Measurements from ENCODE around the gene IL1R1.

Gene IL1R1

GRCh38 chr2:102155703-102156515 is 13.4 kb downstream of the IL1R1 start:
- Histone ChIP-seq H3K9me3 (ENCODE audit: control insufficient read depth in 1 of 2, low read length in 2 of 2) (peaks cover 0 to 3% of the 10 kb centered on the region in 2 donors), H3K36me3 (ENCODE audit: control insufficient read depth in 1 of 2, insufficient read depth in 2 of 2, low read length in 2 of 2) (peaks cover 16 to 31% of the 10 kb centered on the region in 2 donors), H3K27me3 (ENCODE audit: low read depth, low read length) (no peaks in the 10 kb centered on the region), H3K4me3 (ENCODE audit: low read depth in 1 of 2, low read length in 2 of 2) (no peak overlapping the region), H3K27ac (ENCODE audit: low read length) (no peak overlapping the region), H3K4me1 (ENCODE audit: control insufficient read depth in 1 of 2, insufficient read depth in 2 of 2, low read length in 2 of 2) (peaks cover 6 to 7% of the 10 kb centered on the region in 2 donors)

- Histone ChIP-seq H3K4me3 (ENCODE audit: low read depth in 1 of 2, low read length in 2 of 2) (no peak overlapping the region), H3K4me1 (ENCODE audit: control insufficient read depth in 1 of 2, insufficient read depth in 2 of 2, low read length in 2 of 2) (peaks cover 6 to 7% of the 10 kb centered on the region in 2 donors), H3K9me3 (ENCODE audit: control insufficient read depth in 1 of 2, low read length in 2 of 2) (peaks cover 0 to 3% of the 10 kb centered on the region in 2 donors), H3K27me3 (ENCODE audit: low read depth, low read length) (no peaks in the 10 kb centered on the region), H3K27ac (ENCODE audit: low read length) (no peak overlapping the region), H3K36me3 (ENCODE audit: control insufficient read depth in 1 of 2, insufficient read depth in 2 of 2, low read length in 2 of 2) (peaks cover 16 to 31% of the 10 kb centered on the region in 2 donors)
Measured at GRCh38 chr2:102158011-102158755, 15.6 kb downstream of the IL1R1 start.

- no peaks in the 10 kb centered on the region for H3K27me3 ChIP-seq (ENCODE audit: low read depth, low read length)
- no peak overlapping the region for H3K27ac ChIP-seq (ENCODE audit: low read length)
- H3K4me3 ChIP-seq (ENCODE audit: low read depth in 1 of 2, low read length in 2 of 2), result no peak overlapping the region
- H3K36me3 ChIP-seq (ENCODE audit: control insufficient read depth in 1 of 2, insufficient read depth in 2 of 2, low read length in 2 of 2), result peaks cover 15 to 27% of the 10 kb centered on the region in 2 donors
- H3K4me1 ChIP-seq (ENCODE audit: control insufficient read depth in 1 of 2, insufficient read depth in 2 of 2, low read length in 2 of 2), result peaks cover 6 to 7% of the 10 kb centered on the region in 2 donors
- H3K9me3 ChIP-seq (ENCODE audit: control insufficient read depth in 1 of 2, low read length in 2 of 2), result peaks cover 0 to 3% of the 10 kb centered on the region in 2 donors
Measured at GRCh38 chr2:102159295-102159694, 16.7 kb downstream of the IL1R1 start.

- Histone ChIP-seq H3K36me3 (ENCODE audit: control insufficient read depth in 1 of 2, insufficient read depth in 2 of 2, low read length in 2 of 2) (no peaks in the 10 kb centered on the region), H3K4me3 (ENCODE audit: low read depth in 1 of 2, low read length in 2 of 2) (no peak overlapping the region), H3K4me1 (ENCODE audit: control insufficient read depth in 1 of 2, insufficient read depth in 2 of 2, low read length in 2 of 2) (peaks cover 0 to 6% of the 10 kb centered on the region in 2 donors), H3K27me3 (ENCODE audit: low read depth, low read length) (no peaks in the 10 kb centered on the region), H3K9me3 (ENCODE audit: control insufficient read depth in 1 of 2, low read length in 2 of 2) (no peaks in the 10 kb centered on the region), H3K27ac (ENCODE audit: low read length) (no peak overlapping the region)
Measured at GRCh38 chr2:102166189-102166845, 23.8 kb downstream of the IL1R1 start.

GRCh38 chr2:102168026-102168771 is 25.7 kb downstream of the IL1R1 start:
- H3K36me3 ChIP-seq (ENCODE audit: control insufficient read depth in 1 of 2, insufficient read depth in 2 of 2, low read length in 2 of 2), result peaks cover 13 to 16% of the 10 kb centered on the region in 2 donors
- peaks cover 0 to 6% of the 10 kb centered on the region in 2 donors for H3K4me1 ChIP-seq (ENCODE audit: control insufficient read depth in 1 of 2, insufficient read depth in 2 of 2, low read length in 2 of 2)
- H3K4me3 ChIP-seq (ENCODE audit: low read depth in 1 of 2, low read length in 2 of 2), result no peak overlapping the region
- H3K27me3 ChIP-seq (ENCODE audit: low read depth, low read length), result no peaks in the 10 kb centered on the region
- H3K27ac ChIP-seq (ENCODE audit: low read length), result no peak overlapping the region
- H3K9me3 ChIP-seq (ENCODE audit: control insufficient read depth in 1 of 2, low read length in 2 of 2), result no peaks in the 10 kb centered on the region

- Histone ChIP-seq H3K4me1 (ENCODE audit: control insufficient read depth in 1 of 2, insufficient read depth in 2 of 2, low read length in 2 of 2) (no peaks in the 10 kb centered on the region), H3K27ac (ENCODE audit: low read length) (no peak overlapping the region), H3K9me3 (ENCODE audit: control insufficient read depth in 1 of 2, low read length in 2 of 2) (no peaks in the 10 kb centered on the region), H3K4me3 (ENCODE audit: low read depth in 1 of 2, low read length in 2 of 2) (no peak overlapping the region), H3K36me3 (ENCODE audit: control insufficient read depth in 1 of 2, insufficient read depth in 2 of 2, low read length in 2 of 2) (peaks cover 21 to 39% of the 10 kb centered on the region in 2 donors), H3K27me3 (ENCODE audit: low read depth, low read length) (no peaks in the 10 kb centered on the region)
Measured at GRCh38 chr2:102171946-102172345, 29.4 kb downstream of the IL1R1 start.

GRCh38 chr2:102172745-102173144 is 30.2 kb downstream of the IL1R1 start:
- Histone ChIP-seq H3K4me3 (ENCODE audit: low read depth in 1 of 2, low read length in 2 of 2) (no peak overlapping the region), H3K27me3 (ENCODE audit: low read depth, low read length) (no peaks in the 10 kb centered on the region), H3K9me3 (ENCODE audit: control insufficient read depth in 1 of 2, low read length in 2 of 2) (no peaks in the 10 kb centered on the region), H3K4me1 (ENCODE audit: control insufficient read depth in 1 of 2, insufficient read depth in 2 of 2, low read length in 2 of 2) (no peaks in the 10 kb centered on the region), H3K27ac (ENCODE audit: low read length) (no peak overlapping the region), H3K36me3 (ENCODE audit: control insufficient read depth in 1 of 2, insufficient read depth in 2 of 2, low read length in 2 of 2) (peaks cover 29 to 44% of the 10 kb centered on the region in 2 donors)

- Histone ChIP-seq H3K9me3 (ENCODE audit: control insufficient read depth in 1 of 2, low read length in 2 of 2) (no peaks in the 10 kb centered on the region), H3K27ac (ENCODE audit: low read length) (no peak overlapping the region), H3K36me3 (ENCODE audit: control insufficient read depth in 1 of 2, insufficient read depth in 2 of 2, low read length in 2 of 2) (peaks cover 31 to 44% of the 10 kb centered on the region in 2 donors), H3K4me1 (ENCODE audit: control insufficient read depth in 1 of 2, insufficient read depth in 2 of 2, low read length in 2 of 2) (no peaks in the 10 kb centered on the region), H3K4me3 (ENCODE audit: low read depth in 1 of 2, low read length in 2 of 2) (no peak overlapping the region), H3K27me3 (ENCODE audit: low read depth, low read length) (no peaks in the 10 kb centered on the region)
Measured at GRCh38 chr2:102176172-102176571, 33.6 kb downstream of the IL1R1 start.

- peaks cover 21 to 30% of the 10 kb centered on the region in 2 donors for H3K36me3 ChIP-seq (ENCODE audit: control insufficient read depth in 1 of 2, insufficient read depth in 2 of 2, low read length in 2 of 2)
- no peaks in the 10 kb centered on the region for H3K27me3 ChIP-seq (ENCODE audit: low read depth, low read length)
- H3K9me3 ChIP-seq (ENCODE audit: control insufficient read depth in 1 of 2, low read length in 2 of 2), result no peaks in the 10 kb centered on the region
- H3K4me3 ChIP-seq (ENCODE audit: low read depth in 1 of 2, low read length in 2 of 2), result no peak overlapping the region
- no peak overlapping the region for H3K27ac ChIP-seq (ENCODE audit: low read length)
- H3K4me1 ChIP-seq (ENCODE audit: control insufficient read depth in 1 of 2, insufficient read depth in 2 of 2, low read length in 2 of 2), result no peaks in the 10 kb centered on the region
Measured at GRCh38 chr2:102177814-102178478, 35.4 kb downstream of the IL1R1 start.

GRCh38 chr2:102179061-102179460 is 36.5 kb downstream of the IL1R1 start:
- no peaks in the 10 kb centered on the region for H3K27me3 ChIP-seq (ENCODE audit: low read depth, low read length)
- peaks cover 19 to 23% of the 10 kb centered on the region in 2 donors for H3K36me3 ChIP-seq (ENCODE audit: control insufficient read depth in 1 of 2, insufficient read depth in 2 of 2, low read length in 2 of 2)
- no peaks in the 10 kb centered on the region for H3K4me1 ChIP-seq (ENCODE audit: control insufficient read depth in 1 of 2, insufficient read depth in 2 of 2, low read length in 2 of 2)
- no peak overlapping the region for H3K4me3 ChIP-seq (ENCODE audit: low read depth in 1 of 2, low read length in 2 of 2)
- H3K27ac ChIP-seq (ENCODE audit: low read length), result no peak overlapping the region
- no peaks in the 10 kb centered on the region for H3K9me3 ChIP-seq (ENCODE audit: control insufficient read depth in 1 of 2, low read length in 2 of 2)
